Measurements from ENCODE around the gene UBE2Q1. TPM values are rescaled to one million over a fixed set of nuclear protein-coding genes. Genes with fewer than 3 reads are reported as not detected.

Gene UBE2Q1
- total and polyA plus RNA-seq, 2 of the 8 experiments (the other 6 are each of a cell fraction or from before 2014, with no cell fraction given) = 13.2 to 95.8 TPM

DNA sequence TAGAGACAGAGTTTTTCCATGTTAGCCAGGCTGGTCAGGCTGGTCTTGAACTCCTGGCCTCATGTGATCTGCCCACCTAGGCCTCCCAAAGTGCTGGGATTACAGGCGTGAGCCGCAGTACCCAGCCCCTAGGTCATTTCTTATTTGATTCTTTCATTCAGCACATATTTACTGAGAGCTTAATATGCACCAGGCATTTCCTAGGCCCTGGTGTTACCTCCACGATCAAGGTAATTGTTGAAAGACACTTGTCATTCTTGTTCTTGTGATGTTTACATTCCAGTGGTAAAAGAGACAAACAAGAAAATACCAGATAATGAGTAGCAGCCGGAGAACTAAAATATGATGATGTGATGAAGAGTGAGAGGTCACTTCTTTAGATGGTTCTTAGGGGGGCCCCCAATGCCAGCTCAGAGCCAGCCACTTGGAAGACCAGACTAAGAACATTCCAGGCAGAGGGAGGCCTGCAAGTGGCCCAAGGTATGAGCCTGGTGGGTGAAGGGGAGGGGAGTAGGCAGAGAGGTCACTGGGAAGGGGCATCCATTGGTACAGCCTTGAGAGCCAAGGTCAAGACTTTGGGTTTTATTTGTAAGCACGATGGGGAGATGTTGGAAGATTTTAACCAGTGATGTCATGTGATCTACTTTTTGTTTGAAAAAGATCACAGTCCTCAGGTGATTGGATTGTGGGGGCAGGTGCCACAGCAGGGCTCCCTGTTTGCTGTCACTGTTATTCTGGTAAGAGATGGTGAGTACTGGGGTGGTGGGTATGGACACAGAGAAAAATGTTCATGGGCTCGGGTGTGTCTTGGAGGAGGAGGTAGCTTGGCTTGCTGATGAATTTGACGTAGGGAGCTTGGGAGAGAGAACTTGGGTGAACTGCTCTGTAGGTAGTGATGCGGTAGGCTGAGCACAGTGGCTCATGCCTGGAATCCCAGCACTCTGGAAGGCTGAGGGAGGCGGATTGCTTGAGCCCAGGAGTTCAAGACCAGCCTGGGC lies 18.7 kb downstream of the UBE2Q1 start (continued):
- no peak for TF ChIP-seq TEAD4 (IDR thresholded peaks at IDR 0.05; ENCODE audit: low read depth, low read length)

Measured in H1 (cell line).